HEK293 (cell line): ENCODE data around the gene CAMK2G.

Experiments
- KLF16 ChIP-seq: fragments of 450-650 bp; formaldehyde crosslinking; IDR thresholded peaks from 2 replicates; pipeline ENCODE4 v1.5.1; 2017; ENCODE audit warnings: missing biosample characterization, missing genetic modification characterization
- MZF1 ChIP-seq: fragments of 450-650 bp; formaldehyde crosslinking; IDR thresholded peaks from 2 replicates; pipeline ENCODE4 v1.5.1; 2017; ENCODE audit warnings: missing biosample characterization, missing genetic modification characterization, borderline replicate concordance
- SP3 ChIP-seq: fragments of 450-650 bp; formaldehyde crosslinking; IDR thresholded peaks from 2 replicates; pipeline ENCODE4 v1.5.1; 2016; ENCODE audit warnings: missing biosample characterization, missing genetic modification characterization
- ZFP37 ChIP-seq: fragments of 450-650 bp; formaldehyde crosslinking; IDR thresholded peaks from 2 replicates; pipeline ENCODE4 v1.5.1; 2016; ENCODE audit warnings: missing biosample characterization, missing genetic modification characterization
- ZNF133 ChIP-seq: fragments of 450-650 bp; formaldehyde crosslinking; IDR thresholded peaks from 2 replicates; pipeline ENCODE4 v1.5.1; 2016; ENCODE audit warnings: missing biosample characterization, missing genetic modification characterization
- ZNF274 ChIP-seq, 2 experiments: fragments of 200-500 bp in 1 of 2; fragments of 450-650 bp in 1 of 2; sonication (Bioruptor generic) in 1 of 2; formaldehyde crosslinking in 1 of 2; IDR thresholded peaks; 2 replicates each; pipeline versions ENCODE4 v1.5.1 to v1.6.1; 2014 to 2016; ENCODE audit warnings: borderline replicate concordance in 1 of 2, inconsistent platforms in 1 of 2, low read length in 1 of 2, missing biosample characterization in 1 of 2, missing genetic modification characterization in 1 of 2
- ZNF292 ChIP-seq: fragments of 450-650 bp; formaldehyde crosslinking; IDR thresholded peaks from 2 replicates; pipeline ENCODE4 v1.5.1; 2016; ENCODE audit warnings: low read depth, missing biosample characterization, missing genetic modification characterization, borderline replicate concordance
- ZNF394 ChIP-seq: fragments of 450-650 bp; formaldehyde crosslinking; IDR thresholded peaks from 2 replicates; pipeline ENCODE4 v1.5.1; 2016; ENCODE audit warnings: missing biosample characterization, missing genetic modification characterization, mild to moderate bottlenecking, moderate library complexity, borderline replicate concordance
- ZNF610 ChIP-seq: fragments of 450-650 bp; formaldehyde crosslinking; IDR thresholded peaks from 2 replicates; pipeline ENCODE4 v1.5.1; 2016; ENCODE audit warnings: missing biosample characterization, missing genetic modification characterization, borderline replicate concordance
- ZNF707 ChIP-seq: fragments of 450-650 bp; formaldehyde crosslinking; IDR thresholded peaks from 2 replicates; pipeline ENCODE4 v1.5.1; 2016; ENCODE audit warnings: missing biosample characterization, missing genetic modification characterization
- TF ChIP-seq, protein P1 (sequence below): fragments of 450-650 bp; formaldehyde crosslinking; IDR thresholded peaks from 2 replicates; pipeline ENCODE4 v1.5.1; 2016; ENCODE audit warnings: missing biosample characterization, missing genetic modification characterization
- TF ChIP-seq, protein P2 (sequence below): fragments of 450-650 bp; formaldehyde crosslinking; conservative IDR thresholded peaks from 2 replicates; pipeline ENCODE4 v1.5.1; 2016; ENCODE audit warnings: low read depth, missing biosample characterization, missing genetic modification characterization

DNA sequence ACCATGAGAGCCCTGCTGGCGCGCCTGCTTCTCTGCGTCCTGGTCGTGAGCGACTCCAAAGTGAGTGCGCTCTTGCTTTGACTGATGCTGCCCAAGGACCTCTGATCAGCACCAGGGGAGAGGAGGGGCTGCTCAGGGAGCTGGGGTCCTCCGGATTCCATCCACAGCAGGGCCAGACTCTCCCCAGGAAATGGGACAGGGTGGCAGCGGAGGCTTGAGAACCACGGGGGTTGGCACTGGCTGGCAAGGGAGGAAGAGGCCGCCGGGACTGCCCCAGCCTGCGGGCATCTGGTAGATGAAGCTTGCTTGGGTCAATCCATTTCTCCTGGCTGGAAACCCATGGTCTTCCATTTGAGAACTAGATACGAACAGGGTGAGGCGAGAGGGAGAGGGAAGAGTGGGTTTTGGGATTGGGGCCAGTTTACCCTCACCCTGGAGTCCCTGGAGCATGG lies 37.2 kb upstream of the CAMK2G start:
- TF ChIP-seq, protein P1, sequence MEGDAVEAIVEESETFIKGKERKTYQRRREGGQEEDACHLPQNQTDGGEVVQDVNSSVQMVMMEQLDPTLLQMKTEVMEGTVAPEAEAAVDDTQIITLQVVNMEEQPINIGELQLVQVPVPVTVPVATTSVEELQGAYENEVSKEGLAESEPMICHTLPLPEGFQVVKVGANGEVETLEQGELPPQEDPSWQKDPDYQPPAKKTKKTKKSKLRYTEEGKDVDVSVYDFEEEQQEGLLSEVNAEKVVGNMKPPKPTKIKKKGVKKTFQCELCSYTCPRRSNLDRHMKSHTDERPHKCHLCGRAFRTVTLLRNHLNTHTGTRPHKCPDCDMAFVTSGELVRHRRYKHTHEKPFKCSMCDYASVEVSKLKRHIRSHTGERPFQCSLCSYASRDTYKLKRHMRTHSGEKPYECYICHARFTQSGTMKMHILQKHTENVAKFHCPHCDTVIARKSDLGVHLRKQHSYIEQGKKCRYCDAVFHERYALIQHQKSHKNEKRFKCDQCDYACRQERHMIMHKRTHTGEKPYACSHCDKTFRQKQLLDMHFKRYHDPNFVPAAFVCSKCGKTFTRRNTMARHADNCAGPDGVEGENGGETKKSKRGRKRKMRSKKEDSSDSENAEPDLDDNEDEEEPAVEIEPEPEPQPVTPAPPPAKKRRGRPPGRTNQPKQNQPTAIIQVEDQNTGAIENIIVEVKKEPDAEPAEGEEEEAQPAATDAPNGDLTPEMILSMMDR: no peak
- TF ChIP-seq ZNF133: no peak
- no peak for TF ChIP-seq SP3 (tag by site-specific recombination)
- TF ChIP-seq ZFP37 (tag by site-specific recombination): no peak
- TF ChIP-seq, protein P2, sequence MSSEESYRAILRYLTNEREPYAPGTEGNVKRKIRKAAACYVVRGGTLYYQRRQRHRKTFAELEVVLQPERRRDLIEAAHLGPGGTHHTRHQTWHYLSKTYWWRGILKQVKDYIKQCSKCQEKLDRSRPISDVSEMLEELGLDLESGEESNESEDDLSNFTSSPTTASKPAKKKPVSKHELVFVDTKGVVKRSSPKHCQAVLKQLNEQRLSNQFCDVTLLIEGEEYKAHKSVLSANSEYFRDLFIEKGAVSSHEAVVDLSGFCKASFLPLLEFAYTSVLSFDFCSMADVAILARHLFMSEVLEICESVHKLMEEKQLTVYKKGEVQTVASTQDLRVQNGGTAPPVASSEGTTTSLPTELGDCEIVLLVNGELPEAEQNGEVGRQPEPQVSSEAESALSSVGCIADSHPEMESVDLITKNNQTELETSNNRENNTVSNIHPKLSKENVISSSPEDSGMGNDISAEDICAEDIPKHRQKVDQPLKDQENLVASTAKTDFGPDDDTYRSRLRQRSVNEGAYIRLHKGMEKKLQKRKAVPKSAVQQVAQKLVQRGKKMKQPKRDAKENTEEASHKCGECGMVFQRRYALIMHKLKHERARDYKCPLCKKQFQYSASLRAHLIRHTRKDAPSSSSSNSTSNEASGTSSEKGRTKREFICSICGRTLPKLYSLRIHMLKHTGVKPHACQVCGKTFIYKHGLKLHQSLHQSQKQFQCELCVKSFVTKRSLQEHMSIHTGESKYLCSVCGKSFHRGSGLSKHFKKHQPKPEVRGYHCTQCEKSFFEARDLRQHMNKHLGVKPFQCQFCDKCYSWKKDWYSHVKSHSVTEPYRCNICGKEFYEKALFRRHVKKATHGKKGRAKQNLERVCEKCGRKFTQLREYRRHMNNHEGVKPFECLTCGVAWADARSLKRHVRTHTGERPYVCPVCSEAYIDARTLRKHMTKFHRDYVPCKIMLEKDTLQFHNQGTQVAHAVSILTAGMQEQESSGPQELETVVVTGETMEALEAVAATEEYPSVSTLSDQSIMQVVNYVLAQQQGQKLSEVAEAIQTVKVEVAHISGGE (tag by site-specific recombination): no peak
- TF ChIP-seq MZF1 (tag by site-specific recombination): no peak
- no peak for TF ChIP-seq ZNF274 (IDR thresholded peaks at IDR 0.05; ENCODE audit: low read length)
- no peak for TF ChIP-seq ZNF274 (tag by site-specific recombination; IDR thresholded peaks at IDR 0.05; ENCODE audit: borderline replicate concordance)
- TF ChIP-seq ZNF394: no peak
- no peak for TF ChIP-seq ZNF707
- TF ChIP-seq KLF16 (tag by site-specific recombination): no peak
- TF ChIP-seq ZNF292: no peak
- no peak for TF ChIP-seq ZNF610
